ENCODE measurements around the gene CHFR.
"Not testable (repeated sequence)": the region's sequence is repeated elsewhere in the genome, so short reads cannot be mapped to it uniquely, and the experiment has no call there.

CHFR gene

DNA sequence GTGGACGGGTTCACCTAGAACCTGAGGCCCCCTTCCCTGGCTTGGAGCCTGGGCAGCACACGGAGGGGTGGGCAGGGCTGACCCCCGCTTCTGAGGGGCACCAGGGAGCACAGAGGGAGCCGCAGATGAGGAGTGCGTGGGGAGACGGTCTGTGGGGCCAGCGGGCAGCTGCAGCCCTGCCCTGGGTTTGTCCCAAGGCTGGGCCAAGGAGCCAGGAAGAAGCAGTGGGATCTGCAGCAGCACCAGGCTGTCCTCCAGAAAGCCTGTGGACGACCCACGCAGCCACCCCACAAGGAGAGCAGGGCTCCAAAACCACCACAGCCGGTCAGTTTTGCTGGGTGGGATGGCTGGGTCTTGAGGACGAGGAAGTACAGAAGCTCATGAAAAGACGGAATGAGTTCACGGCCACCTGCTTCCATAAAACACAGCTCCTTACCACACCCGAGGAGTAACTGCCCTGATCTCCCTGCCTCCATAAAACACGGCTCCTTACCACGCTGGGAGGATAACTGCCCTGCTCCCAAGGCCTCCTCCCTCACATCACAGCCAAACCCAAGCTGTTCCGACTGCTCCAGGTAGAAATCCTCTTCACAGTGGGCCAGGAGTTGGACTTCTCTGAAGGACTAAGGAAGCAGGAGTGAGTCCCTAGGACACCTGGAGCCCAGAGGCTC, 48.9 kb downstream of the CHFR start:
- DNase-seq = no peak

DNA sequence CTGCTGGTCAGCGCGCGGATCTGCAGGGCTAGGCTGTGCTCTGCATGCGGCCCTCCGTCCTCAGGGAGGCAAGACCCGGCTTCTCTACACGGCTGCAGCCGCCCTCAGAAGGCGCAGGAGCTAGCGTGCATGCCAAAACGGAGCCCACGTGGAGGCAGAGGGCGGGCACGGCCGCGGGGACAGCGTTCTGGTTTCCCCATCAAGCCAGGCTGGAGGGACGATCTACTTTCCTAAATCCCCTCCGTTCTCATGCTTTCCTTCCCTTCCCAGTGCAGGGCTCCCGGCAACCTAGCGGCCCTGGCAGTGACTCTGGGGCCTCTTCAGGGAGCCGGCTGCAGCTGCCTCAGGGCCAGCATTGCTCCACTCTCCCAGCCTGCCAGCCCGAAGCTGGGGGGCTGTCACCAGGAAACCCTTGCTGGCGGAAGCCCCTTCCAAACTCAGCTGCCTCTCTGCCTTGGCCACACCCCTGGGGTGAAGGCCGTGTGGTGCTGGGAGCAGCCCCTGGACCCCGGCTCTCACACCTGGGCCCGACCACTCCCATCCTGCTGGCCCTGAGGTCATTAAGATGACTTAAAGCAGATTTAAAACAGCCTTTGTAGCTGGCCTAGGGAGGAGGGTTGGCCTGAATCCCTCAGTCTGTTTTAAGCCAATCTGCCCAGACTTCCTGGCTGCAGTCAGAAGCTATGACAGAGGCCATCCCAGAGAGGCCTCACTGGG, 49.6 kb downstream of the CHFR start:
- no peak for DNase-seq

DNA sequence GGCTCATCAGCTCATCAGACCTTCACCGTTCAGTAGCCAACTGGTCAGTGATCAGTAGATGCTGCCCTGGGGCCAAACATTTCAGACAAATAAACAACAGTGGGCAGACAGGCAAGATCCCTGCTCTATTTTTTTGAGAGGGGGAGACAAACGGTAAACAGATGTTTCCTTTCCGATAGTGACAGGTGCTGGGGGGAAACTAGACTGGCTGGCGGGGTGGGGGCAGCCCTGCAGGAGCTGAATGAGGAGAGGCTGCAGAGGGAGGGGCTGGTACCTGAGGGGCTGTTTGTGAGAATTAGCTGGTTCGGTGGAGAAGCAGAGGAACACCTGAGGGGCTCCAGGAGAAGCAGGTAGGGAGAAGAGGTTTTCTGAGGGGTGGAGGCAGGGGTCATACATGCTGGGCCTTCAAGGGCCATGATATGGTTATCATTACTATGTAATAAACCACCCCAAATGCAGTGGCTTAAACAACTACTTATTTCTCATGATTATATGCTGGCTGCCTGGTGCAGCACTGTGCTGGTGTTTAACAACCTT, 50.5 kb downstream of the CHFR start:
- no peak for DNase-seq

DNA sequence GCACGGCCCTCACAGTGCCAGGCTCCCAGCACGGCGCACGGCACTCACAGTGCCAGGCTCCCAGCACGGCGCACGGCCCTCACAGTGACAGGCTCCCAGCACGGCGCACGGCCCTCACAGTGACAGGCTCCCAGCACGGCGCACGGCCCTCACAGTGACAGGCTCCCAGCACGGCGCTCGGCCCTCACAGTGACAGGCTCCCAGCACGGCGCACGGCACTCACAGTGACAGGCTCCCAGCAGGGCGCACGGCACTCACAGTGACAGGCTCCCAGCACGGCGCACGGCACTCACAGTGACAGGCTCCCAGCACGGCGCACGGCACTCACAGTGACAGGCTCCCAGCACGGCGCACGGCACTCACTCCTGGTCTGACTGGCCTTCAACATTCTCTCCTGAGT, 51.2 kb downstream of the CHFR start:
- DNase-seq = not testable (repeated sequence)

DNA sequence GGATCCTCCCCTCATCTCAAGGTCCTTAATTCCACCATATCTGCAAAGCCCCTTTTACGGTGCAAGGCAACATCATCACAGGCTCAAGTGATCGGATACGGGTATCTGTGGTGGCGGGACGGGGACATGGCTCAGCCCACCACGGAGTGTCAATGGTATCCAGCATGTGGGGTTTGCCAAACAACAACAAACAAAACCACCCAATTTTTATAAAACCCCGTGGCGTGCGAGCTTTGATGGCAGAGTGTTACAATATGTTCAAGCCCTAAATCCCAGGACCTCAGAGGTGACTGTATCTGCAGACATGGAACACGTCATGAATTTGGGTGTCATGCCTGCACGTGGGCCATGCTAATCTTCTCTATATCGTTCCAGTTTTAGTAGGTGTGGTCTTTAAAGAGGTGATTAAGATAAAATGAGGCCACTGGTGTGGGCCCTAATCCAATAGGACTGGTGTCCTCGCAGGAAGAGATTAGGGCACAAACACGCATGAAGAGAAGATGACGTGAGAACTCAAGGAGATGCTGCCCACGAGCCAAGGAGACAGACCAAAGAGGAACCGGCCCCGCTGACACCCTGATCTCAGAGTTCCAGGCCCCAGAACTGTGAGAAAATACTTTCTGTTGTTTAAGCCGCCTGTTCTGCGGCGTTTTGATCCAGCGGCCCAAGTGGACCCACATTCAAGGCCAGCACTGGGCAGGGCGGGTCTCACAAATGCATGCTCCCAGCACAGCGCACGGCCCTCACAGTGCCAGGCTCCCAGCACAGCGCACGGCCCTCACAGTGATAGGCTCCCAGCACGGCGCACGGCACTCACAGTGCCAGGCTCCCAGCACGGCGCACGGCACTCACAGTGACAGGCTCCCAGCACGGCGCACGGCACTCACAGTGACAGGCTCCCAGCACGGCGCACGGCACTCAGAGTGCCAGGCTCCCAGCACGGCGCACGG, 52.1 kb downstream of the CHFR start:
- DNase-seq = no peak

DNA sequence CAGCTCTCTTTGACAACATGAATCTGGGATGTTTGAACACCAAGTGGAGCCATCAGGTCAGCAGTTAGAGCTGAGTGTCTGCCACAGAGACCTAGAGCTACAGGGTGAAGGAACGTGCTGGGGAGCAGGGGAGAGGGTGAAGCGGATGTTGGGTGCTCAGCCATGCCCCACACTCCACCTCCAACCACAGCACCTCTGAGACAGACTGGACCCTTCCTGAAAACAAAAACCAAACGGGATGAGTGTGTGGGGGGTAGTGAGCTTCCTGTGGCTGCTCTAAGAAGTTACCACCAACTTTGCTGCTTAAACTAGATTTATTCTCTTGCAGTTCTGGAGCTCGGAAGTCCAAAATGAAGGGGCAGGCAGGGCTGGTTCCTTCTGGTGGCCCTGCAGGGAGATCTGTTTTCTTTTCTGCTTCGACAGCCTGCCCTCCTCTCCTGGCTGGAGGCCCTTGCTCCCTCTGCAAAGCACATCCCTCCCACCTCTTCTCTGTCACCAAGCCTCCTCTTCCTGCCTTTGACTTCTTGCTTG, 53.2 kb downstream of the CHFR start:
- no peak for DNase-seq

DNA sequence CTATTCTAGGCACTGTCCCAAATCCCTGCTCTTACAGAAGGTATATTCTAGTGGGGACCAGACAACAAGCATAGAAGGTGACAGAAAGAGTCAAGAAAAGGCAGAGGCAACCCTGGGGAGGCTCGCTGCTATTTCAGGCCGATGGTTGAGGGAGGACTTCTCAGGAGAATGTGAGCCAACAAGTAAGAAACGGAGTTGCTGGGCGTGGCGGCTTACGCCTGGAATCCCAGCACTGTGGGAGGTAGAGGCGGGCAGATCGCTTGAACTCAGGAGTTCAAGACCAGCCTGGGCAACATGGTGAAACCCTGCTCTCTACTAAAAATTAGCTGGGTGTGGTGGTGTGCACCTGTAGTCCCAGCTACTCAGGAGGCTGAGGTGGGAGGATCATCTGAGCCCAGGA, 54.1 kb downstream of the CHFR start:
- DNase-seq = no peak

DNA sequence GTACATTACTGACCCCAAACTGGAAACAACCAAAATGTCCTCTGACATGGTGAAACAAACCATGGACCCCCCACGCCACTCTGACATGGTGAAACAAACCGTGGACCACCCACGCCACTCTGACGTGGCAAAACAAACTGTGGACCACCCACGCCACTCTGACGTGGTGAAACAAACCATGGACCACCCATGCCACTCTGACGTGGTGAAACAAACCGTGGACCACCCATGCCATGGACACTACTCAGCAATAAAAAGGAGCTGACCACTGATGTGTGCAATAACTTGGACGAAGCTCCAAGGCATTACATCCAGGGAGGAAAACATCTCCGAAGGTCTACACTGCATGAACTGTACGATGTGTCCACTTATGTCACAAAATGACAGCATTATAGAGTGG, 55.6 kb downstream of the CHFR start:
- no peak for DNase-seq

DNA sequence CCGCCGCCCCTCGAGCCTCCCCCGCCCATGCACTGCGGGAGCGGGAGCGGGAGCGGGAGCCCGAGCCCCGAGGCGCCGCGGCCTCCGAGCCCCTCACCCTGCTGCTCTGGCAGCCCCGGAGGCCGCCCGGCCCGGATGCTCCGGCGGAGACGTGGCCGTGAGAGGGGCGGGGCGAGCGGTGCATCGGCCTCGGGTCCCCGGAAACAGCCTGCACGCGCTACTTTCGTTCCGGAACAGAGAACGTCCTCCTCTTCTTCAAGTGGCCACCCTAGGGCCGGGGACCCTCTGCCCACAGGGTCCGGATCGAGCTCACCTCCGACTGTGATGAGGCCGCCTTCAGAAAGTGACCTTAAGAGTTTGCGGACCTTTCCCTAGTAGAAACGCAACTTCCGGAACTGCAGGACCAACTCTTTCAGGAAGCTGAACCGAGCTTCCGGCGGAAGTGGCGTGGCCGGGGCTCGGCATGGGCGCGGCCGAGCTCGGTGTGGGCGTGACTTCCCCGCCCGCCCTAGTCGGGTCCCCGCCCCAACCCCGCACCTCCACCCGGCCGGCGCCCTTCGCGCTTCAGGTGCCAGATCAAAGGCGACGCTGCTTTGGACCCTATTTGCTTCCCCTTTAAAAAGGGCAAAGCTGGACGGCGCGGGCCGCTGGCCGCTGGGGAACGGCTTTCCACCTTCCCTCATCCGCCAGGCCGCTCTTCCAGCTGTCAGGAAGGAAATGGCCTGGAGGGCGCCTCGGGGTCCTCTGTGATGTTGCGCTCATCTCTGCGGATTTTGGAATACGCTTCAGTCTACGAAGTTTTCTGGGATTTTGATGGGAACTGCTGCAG, 58.5 kb downstream of the CHFR start, which contains the start of gene GOLGA3:
GOLGA3 (minus strand) TSS at position 164 of the 829 bp plus-strand sequence. CDS start 6,741 bp downstream, outside the sequence.
- DNase-seq = peak; percentile 91 to 93

DNA sequence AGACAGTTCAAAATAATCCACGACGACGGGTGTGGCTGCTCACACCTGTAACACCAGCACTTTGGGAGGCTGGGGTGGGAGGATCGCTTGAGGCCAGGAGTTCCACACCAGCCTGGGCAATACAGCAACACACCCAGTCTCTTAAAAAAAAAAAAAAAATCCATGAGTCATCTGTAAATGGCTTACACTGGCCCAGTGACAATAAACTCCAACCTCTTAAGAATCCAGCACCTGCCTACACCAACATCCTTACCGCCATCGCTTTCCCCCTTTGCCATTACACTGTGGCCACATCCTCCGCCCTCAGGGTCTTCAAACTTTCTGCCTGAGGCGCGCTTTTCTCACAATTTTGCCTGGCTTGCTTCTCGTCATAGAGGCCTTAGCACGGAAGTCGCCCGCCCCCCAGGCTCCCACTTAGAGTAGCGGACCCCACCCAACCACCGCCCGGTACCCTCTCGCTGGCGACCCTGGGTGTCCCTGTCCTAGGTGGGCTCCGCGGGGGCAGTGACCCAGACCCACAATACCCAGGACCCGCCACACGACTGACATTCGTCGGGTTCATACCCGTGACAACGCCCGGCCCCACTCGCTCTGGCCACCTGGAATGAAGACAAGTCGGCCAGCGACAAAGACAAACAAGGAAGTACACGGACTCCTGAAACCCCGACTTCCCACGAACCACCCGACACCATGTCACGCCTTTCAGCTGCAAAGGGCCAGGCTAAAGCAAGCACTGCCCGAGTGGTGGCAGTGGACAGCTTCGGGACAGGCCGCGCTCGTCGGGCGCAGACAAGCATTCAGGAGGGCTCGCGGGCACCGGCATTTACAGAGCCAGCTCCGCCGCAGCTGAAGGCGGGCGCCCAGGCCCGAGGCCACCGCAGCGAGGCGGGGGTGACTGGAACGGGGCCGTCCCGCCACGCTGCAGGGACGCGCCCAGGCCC, 59.4 kb downstream of the CHFR start:
- DNase-seq = no peak

DNA sequence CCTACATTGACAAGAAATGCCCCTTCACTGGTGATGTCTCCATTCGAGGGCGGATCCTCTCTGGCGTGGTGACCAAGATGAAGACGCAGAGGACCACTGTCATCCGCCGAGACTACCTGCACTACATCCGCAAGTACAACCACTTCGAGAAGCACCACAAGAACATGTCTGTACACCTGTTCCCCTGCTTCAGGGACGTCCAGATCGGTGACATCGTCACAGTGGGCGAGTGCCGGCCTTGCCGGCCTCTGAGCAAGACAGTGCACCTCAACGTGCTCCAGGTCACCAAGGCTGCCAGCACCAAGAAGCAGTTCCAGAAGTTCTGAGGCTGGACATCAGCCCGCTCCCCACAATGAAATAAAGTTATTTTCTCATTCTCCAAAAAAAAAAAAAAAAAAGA, 61.5 kb downstream of the CHFR start:
- DNase-seq = no peak

DNA sequence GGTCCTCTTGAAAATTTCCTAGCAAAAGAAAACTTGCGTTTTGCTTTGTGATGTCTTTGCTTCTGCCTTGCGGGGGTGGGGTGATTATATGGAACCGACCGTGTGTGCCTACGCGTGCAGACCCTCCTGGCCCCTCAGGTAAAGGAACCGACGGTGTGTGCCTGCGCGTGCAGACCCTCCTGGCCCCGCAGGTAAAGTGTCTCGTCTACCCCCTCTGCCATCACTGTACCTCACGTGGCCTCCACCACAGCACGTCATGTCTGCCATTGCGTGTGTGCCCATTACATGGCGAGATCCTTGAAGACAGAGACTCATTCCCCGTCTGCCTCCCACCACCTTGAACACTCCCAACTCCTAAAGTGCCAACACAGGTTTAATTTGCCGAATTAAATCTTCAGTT, 62.3 kb downstream of the CHFR start:
- no peak for DNase-seq

DNA sequence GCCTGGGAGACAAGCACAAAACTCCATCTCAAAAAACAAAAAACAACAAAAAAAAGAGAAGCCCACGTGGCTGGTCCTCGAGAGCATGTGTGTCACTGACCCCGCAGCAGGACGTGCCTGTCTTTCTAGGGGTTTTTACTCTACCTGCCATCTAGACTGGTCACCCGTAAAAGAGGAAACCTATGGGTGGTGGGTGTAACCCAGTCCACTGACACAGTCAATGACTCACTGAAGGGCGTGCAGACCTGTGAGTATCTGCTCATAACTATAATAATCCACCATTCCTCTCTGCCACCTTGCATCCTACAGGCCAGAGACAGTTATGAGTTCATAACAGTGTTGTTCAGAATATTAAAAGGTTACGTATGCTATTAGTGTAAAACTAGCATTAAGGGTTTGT, 63.4 kb downstream of the CHFR start:
- no peak for DNase-seq

DNA sequence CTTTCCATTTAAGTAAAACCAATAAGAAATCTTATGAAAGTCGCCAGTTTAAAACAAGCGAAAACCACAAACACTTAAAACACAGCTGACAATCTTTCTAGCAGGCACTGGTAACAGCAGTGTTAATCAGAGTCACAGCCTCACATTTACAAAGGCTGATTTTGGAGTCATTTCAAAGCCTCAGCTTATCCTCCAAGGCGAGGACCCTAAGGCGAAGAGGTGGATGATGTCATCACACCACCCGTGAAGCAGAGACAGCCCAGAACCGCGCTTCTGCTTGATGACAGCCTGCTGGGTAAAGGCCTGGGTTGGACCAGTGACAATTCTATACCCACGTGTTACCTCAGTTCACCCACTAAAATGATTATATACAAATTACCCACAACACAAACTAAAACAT, 68.8 kb downstream of the CHFR start:
- DNase-seq = no peak

DNA sequence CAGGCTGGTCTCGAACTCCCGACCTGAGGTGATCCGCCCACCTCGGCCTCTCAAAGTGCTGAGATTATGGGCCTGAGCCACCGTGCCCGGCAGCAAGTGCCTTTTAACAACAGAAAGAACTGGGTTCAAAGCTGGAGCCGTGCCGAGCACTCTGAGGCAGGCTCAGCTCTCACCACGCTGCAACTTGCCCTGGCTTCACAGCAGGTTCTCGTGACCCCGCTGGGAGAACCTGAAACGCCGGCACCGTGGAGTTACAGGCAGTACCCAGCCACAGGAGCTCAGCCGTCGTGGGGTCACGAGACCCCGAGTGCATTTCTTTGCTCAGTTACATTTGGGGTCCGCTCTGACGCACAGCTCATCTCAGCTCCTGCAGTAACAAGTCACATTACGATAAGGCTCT, 73.2 kb downstream of the CHFR start:
- no peak for DNase-seq

DNA sequence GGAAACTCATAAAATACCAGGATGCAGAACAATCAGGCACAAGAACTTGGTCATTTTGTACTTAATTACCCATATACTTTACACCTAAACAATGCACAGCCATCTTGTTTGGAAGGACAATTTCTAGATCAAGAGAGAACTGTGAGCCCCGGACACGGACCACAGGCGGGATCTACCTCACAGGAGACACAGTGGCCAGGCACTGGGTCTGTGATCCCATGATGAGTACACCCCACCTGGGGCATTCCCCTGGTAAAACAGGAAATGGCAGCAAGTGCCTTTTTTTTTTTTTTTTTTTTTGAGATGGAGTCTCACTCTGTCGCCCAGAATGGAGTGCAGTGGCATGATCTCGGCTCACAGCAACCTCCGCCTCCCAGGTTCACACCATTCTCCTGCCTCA, 74.0 kb downstream of the CHFR start:
- DNase-seq = no peak

DNA sequence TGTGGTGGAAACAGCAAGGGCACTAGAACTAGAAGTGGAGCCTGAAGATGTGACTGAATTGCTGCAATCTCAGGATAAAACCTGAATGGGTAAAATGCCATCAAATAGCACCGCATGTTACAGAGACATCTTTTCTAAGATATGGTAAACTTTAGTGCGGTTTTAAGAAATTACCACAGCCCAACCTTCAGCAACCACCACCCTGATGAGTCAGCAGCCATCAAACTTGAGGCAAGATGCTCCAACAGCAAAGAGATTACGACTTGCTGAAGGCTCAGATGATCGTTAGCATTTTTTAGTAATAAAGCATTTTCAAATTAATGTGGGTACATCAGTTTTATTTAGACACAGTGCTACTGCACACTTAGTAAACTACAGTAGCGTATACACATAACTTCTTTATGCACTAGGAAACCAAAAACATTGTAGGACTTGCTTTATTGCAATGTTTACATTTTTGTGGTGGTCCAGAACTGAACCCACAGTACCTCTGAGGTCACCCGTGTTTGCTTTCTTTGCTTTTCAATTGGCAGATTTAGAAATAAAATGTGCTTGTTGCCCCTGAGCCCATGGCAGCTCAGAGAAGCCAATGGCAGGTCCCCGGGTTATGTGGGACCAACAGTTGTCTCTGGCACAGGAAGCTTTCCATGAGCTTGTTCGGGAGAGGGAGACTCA, 74.6 kb downstream of the CHFR start:
- no peak for DNase-seq

DNA sequence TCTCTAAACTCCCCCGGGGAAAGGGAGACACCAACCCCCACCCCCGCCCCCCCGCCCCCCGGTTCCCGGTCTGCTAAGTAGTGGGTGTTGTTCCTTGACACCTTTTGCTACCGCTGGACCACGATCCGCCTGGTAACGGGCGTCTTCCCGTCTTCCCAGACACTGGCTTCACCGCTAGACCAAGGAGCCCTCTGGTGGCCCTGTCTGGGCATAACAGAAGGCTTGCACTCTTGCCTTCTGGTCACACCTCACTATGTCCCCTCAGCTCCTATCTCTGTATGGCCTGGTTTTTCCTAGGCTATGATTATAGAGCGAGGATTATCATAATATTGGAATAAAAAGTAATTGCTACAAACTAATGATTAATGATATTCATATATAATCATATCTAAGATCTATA, 78.0 kb downstream of the CHFR start:
- not testable (repeated sequence) for DNase-seq

DNA sequence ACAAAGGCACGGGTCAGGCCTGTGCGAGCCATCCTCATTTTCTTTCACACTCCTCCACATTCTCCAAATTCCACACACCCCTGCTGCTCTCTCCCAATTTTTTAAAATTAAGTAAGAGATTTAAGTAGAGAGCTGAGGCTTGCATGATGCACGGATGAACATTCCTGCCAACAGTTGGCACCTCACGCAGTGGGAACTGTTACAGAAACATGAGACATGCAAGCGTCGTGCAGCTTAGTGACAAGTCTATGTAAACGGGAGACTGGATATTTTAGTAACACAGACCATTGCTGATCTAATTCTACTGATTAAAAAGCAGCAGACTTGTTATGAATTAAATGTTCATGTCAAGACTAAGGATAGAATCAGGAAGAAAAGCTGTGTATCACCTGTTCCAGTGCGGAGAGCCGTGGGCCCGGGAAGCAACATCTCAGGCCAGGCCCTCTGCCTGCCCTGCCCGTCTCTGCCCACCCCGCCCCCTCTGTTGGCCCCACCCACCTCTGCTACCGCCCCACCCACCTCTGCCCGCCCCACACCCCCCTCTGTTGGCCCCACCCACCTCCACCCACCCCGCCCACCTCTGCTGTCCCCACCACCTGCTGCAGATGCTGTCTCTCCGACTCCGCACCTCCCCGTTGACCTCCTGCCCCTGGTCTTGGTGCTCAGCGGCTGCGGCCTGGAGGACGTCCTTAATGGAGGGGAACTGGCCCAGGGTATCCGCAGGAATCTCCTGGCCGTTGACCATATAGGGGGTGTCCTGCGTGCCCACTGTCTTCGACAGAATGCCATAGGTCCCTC, 79.9 kb downstream of the CHFR start:
- DNase-seq = no peak

Data from activated CD4-positive, alpha-beta T cell treated with anti-CD3 and anti-CD28 coated beads, Interleukin-2, amount 50 U/mL, for 4 hours (primary cell).